ENCODE data around the gene BUD13. TPM values are rescaled to one million over a fixed set of nuclear protein-coding genes. Genes with fewer than 3 reads are reported as not detected.

The BUD13 gene
- total and polyA plus RNA-seq, 2 donors from 2014 or later = 11.7 to 14.1 TPM

DNA sequence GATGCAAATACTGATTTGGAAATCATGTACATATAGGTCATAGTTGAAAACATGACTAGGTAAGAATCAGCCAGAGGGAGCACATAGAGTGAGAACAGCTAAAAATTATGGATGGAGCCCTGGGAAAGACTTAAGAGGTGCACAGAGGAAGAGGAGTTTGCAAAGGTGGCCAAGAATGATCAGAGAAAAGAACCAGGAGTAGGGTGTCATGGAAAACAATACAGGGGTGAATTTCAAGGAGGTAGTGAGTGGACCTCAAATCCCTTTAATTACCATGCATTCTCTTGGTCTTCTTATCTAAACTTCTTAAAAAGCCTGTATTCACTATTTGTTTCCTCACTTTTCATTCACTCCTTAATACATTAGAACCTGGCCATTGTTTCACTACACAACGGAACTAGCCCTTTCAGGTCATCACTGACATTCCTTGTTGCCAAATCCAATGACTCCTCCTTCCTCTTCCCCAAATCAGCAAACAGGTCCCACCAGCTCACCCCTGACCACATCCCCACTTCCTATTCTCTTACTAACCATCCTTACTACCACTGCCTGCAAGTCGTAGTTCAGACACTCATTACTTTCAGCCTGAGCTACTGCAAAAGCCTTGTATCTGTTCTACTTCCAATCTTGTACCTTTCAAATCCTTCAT, 22.6 kb downstream of the BUD13 start:
- TF ChIP-seq, protein P1, sequence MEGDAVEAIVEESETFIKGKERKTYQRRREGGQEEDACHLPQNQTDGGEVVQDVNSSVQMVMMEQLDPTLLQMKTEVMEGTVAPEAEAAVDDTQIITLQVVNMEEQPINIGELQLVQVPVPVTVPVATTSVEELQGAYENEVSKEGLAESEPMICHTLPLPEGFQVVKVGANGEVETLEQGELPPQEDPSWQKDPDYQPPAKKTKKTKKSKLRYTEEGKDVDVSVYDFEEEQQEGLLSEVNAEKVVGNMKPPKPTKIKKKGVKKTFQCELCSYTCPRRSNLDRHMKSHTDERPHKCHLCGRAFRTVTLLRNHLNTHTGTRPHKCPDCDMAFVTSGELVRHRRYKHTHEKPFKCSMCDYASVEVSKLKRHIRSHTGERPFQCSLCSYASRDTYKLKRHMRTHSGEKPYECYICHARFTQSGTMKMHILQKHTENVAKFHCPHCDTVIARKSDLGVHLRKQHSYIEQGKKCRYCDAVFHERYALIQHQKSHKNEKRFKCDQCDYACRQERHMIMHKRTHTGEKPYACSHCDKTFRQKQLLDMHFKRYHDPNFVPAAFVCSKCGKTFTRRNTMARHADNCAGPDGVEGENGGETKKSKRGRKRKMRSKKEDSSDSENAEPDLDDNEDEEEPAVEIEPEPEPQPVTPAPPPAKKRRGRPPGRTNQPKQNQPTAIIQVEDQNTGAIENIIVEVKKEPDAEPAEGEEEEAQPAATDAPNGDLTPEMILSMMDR (IDR thresholded peaks at IDR 0.05; ENCODE audit: borderline replicate concordance, extremely low read depth, insufficient read depth) = no peak
- no peak overlapping the region for H3K4me3 ChIP-seq (ENCODE audit: low read length in 3 of 3)
- peaks cover 9 to 28% (median 18%) of the 10 kb centered on the region in 3 donors for H3K36me3 ChIP-seq (ENCODE audit: control insufficient read depth in 2 of 3, insufficient read depth in 3 of 3, low read length in 3 of 3)
- DNase-seq (no peak), FAIRE-seq (no peak)
- H3K4me1 ChIP-seq (ENCODE audit: control insufficient read depth in 2 of 3, insufficient read depth in 2 of 3, low read depth in 1 of 3, low read length in 3 of 3) = no peaks in the 10 kb centered on the region
- H3K9me3 ChIP-seq (ENCODE audit: control insufficient read depth in 2 of 3, insufficient read depth in 1 of 3, low read length in 3 of 3) = no peaks in the 10 kb centered on the region
- intact Hi-C loops (cut with DNase I) = no loop called here
- no peak overlapping the region for H3K27ac ChIP-seq (ENCODE audit: low read depth in 2 of 2, low read length in 2 of 2)
- no peak overlapping the region for H3K9ac ChIP-seq (ENCODE audit: low read length in 3 of 3)
- H3K27me3 ChIP-seq (ENCODE audit: control insufficient read depth, insufficient read depth, low read length) = no peaks in the 10 kb centered on the region

GRCh38 chr11:116742104-116742503, 30.7 kb downstream of the BUD13 start:
- no peak overlapping the region for H3K27ac ChIP-seq (ENCODE audit: low read depth in 2 of 2, low read length in 2 of 2)
- FAIRE-seq = no peak
- TF ChIP-seq, protein P1 (IDR thresholded peaks at IDR 0.05; ENCODE audit: borderline replicate concordance, extremely low read depth, insufficient read depth) = no peak
- no peaks in the 10 kb centered on the region for H3K9me3 ChIP-seq (ENCODE audit: control insufficient read depth in 2 of 3, insufficient read depth in 1 of 3, low read length in 3 of 3)
- H3K36me3 ChIP-seq (ENCODE audit: control insufficient read depth in 2 of 3, insufficient read depth in 3 of 3, low read length in 3 of 3) = peaks cover 3 to 6% (median 3%) of the 10 kb centered on the region in 3 donors
- no peak overlapping the region for H3K9ac ChIP-seq (ENCODE audit: low read length in 3 of 3)
- H3K27me3 ChIP-seq (ENCODE audit: control insufficient read depth, insufficient read depth, low read length) = no peaks in the 10 kb centered on the region
- H3K4me1 ChIP-seq (ENCODE audit: control insufficient read depth in 2 of 3, insufficient read depth in 2 of 3, low read depth in 1 of 3, low read length in 3 of 3) = no peaks in the 10 kb centered on the region
- H3K4me3 ChIP-seq (ENCODE audit: low read length in 3 of 3) = no peak overlapping the region
- no peak for DNase-seq
- intact Hi-C loops (cut with DNase I) = no loop called here

DNA sequence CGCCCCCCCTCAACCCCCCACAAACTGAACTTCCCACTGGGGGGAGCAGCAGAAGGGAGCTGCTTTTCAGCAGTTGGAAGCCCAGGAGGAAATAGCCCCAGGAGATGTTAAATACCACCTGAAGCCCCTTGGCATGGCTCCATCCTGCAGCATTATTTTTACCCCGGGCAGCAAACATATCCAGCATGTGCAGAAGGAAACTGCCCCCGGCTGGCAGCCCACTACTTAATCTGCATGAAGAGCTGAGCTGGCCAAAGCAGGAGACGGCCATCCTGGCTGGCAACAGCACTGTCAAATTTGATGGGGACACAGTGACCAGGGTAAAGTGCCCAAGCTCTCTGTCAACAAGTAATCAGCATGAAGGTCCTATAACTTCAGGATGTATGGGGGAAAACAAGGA, 32.0 kb downstream of the BUD13 start:
- FAIRE-seq = no peak
- Histone ChIP-seq H3K4me3 (ENCODE audit: low read length in 3 of 3) (no peak overlapping the region), H3K27ac (ENCODE audit: low read depth in 2 of 2, low read length in 2 of 2) (no peak overlapping the region), H3K9me3 (ENCODE audit: control insufficient read depth in 2 of 3, insufficient read depth in 1 of 3, low read length in 3 of 3) (no peaks in the 10 kb centered on the region), H3K9ac (ENCODE audit: low read length in 3 of 3) (no peak overlapping the region), H3K27me3 (ENCODE audit: control insufficient read depth, insufficient read depth, low read length) (no peaks in the 10 kb centered on the region), H3K36me3 (ENCODE audit: control insufficient read depth in 2 of 3, insufficient read depth in 3 of 3, low read length in 3 of 3) (peaks cover 0 to 3% (median 0%) of the 10 kb centered on the region in 3 donors), H3K4me1 (ENCODE audit: control insufficient read depth in 2 of 3, insufficient read depth in 2 of 3, low read depth in 1 of 3, low read length in 3 of 3) (no peaks in the 10 kb centered on the region)
- DNase-seq = no peak
- TF ChIP-seq, protein P1 (IDR thresholded peaks at IDR 0.05; ENCODE audit: borderline replicate concordance, extremely low read depth, insufficient read depth) = no peak
- intact Hi-C loops (cut with DNase I) = no loop called here

DNA sequence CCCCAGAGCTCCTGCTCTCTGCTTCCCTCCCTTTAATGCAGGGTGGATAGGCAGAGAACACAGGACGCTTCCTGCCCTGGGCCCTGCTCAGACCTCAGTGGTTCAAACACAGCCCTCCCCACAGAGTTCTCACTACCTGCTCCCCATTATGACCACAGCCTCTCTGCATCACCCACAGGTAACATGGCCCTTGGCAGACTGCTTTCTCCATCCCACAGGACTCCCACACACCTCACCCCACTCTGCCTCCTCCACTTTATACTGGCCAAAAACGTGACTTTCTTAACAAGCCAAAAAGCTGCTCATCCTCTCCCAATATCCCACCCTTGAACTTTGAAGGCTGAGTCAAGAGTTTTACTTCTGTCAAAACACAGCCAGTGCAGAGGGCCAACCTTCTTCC, 33.8 kb downstream of the BUD13 start:
- Histone ChIP-seq H3K4me1 (ENCODE audit: control insufficient read depth in 2 of 3, insufficient read depth in 2 of 3, low read depth in 1 of 3, low read length in 3 of 3) (no peaks in the 10 kb centered on the region), H3K9me3 (ENCODE audit: control insufficient read depth in 2 of 3, insufficient read depth in 1 of 3, low read length in 3 of 3) (no peaks in the 10 kb centered on the region), H3K27me3 (ENCODE audit: control insufficient read depth, insufficient read depth, low read length) (no peaks in the 10 kb centered on the region), H3K27ac (ENCODE audit: low read depth in 2 of 2, low read length in 2 of 2) (no peak overlapping the region), H3K4me3 (ENCODE audit: low read length in 3 of 3) (no peak overlapping the region), H3K9ac (ENCODE audit: low read length in 3 of 3) (no peak overlapping the region), H3K36me3 (ENCODE audit: control insufficient read depth in 2 of 3, insufficient read depth in 3 of 3, low read length in 3 of 3) (no peaks in the 10 kb centered on the region)
- no peak for FAIRE-seq
- intact Hi-C loops (cut with DNase I) = no loop called here
- no peak for DNase-seq
- TF ChIP-seq, protein P1 (IDR thresholded peaks at IDR 0.05; ENCODE audit: borderline replicate concordance, extremely low read depth, insufficient read depth) = no peak

All from kidney (tissue), 14 donors.